H9 (cell line): ENCODE measurements around the gene TMEM205. TPM values are rescaled to one million over a fixed set of nuclear protein-coding genes. Genes with fewer than 3 reads are reported as not detected.
"Not testable (repeated sequence)": the region's sequence is repeated elsewhere in the genome, so short reads cannot be mapped to it uniquely, and the experiment has no call there.

Experiments
- DNase-seq: peaks from one replicate; pipeline ENCODE4 v3.0.0-alpha.2; 2017
- H2AFZ ChIP-seq: one replicate; pipeline ENCODE4 v1.6.1; 2013; ENCODE audit warnings: mild to moderate bottlenecking, low read length, control low read depth, moderate library complexity
- H2AK5ac ChIP-seq: 2 replicates; pipeline ENCODE4 v1.6.1; 2013; ENCODE audit warnings: low read length, control low read depth, mixed read lengths; ENCODE audit not compliant: insufficient read length
- H2BK120ac ChIP-seq: one replicate; pipeline ENCODE4 v1.6.1; 2013; ENCODE audit warnings: low read depth, mild to moderate bottlenecking, low read length, control low read depth, inconsistent platforms; ENCODE audit not compliant: poor library complexity, severe bottlenecking
- H2BK12ac ChIP-seq: 2 replicates; pipeline ENCODE4 v1.6.1; 2013; ENCODE audit warnings: low read length, control low read depth, mixed read lengths, low read depth; ENCODE audit not compliant: insufficient read length
- H2BK15ac ChIP-seq: 2 replicates; pipeline ENCODE4 v1.6.1; 2013; ENCODE audit warnings: low read depth, low read length, control low read depth
- H2BK20ac ChIP-seq: one replicate; pipeline ENCODE4 v1.6.1; 2013; ENCODE audit warnings: low read depth, mild to moderate bottlenecking, low read length, control low read depth, inconsistent platforms; ENCODE audit not compliant: poor library complexity, severe bottlenecking
- H2BK5ac ChIP-seq: 2 replicates; pipeline ENCODE4 v1.6.1; 2013; ENCODE audit warnings: low read length, control low read depth, mixed read lengths; ENCODE audit not compliant: insufficient read length
- H3K14ac ChIP-seq: 2 replicates; pipeline ENCODE4 v1.6.1; 2013; ENCODE audit warnings: low read length, control low read depth; ENCODE audit not compliant: insufficient read depth
- H3K18ac ChIP-seq: 2 replicates; pipeline ENCODE4 v1.6.1; 2013; ENCODE audit warnings: low read depth, mild to moderate bottlenecking, mixed read lengths, low read length, control low read depth; ENCODE audit not compliant: insufficient read length
- H3K23ac ChIP-seq: 2 replicates; pipeline ENCODE4 v1.6.1; 2013; ENCODE audit warnings: low read length, control low read depth, mixed read lengths, low read depth; ENCODE audit not compliant: insufficient read length
- H3K23me2 ChIP-seq: 2 replicates; pipeline ENCODE4 v1.6.1; 2013; ENCODE audit warnings: low read depth, mild to moderate bottlenecking, mixed read lengths, low read length, control low read depth; ENCODE audit not compliant: insufficient read length, poor library complexity, severe bottlenecking
- H3K27ac ChIP-seq: 2 replicates; pipeline ENCODE4 v1.5.1; 2013; ENCODE audit warnings: low read length, control low read depth, mixed read lengths, low read depth; ENCODE audit not compliant: insufficient read length
- H3K27me3 ChIP-seq: 2 replicates; pipeline ENCODE4 v1.6.1; 2013; ENCODE audit warnings: low read length, control low read depth, inconsistent platforms; ENCODE audit not compliant: insufficient read depth
- H3K4ac ChIP-seq: 2 replicates; pipeline ENCODE4 v1.6.1; 2013; ENCODE audit warnings: low read depth, mild to moderate bottlenecking, control low read depth, inconsistent platforms, low read length, moderate library complexity
- H3K4me1 ChIP-seq: 2 replicates; pipeline ENCODE4 v1.6.1; 2013; ENCODE audit warnings: low read length, control low read depth, inconsistent platforms; ENCODE audit not compliant: insufficient read depth
- H3K4me2 ChIP-seq: 2 replicates; pipeline ENCODE4 v1.6.1; 2013; ENCODE audit warnings: low read length, control low read depth, mixed read lengths; ENCODE audit not compliant: insufficient read length, insufficient read depth
- H3K56ac ChIP-seq: 2 replicates; pipeline ENCODE4 v1.6.1; 2013; ENCODE audit warnings: low read depth, mild to moderate bottlenecking, mixed read lengths, low read length, control low read depth; ENCODE audit not compliant: insufficient read length
- H3K79me1 ChIP-seq: 2 replicates; pipeline ENCODE4 v1.6.1; 2013; ENCODE audit warnings: low read depth, mild to moderate bottlenecking, moderate library complexity, low read length, control low read depth, inconsistent platforms; ENCODE audit not compliant: insufficient read depth, poor library complexity, severe bottlenecking
- H3K79me2 ChIP-seq: 2 replicates; pipeline ENCODE4 v1.6.1; 2013; ENCODE audit warnings: low read length, control low read depth, inconsistent platforms; ENCODE audit not compliant: insufficient read depth
- H3K9ac ChIP-seq: 2 replicates; pipeline ENCODE4 v1.6.1; 2013; ENCODE audit warnings: low read length, control low read depth, mixed read lengths; ENCODE audit not compliant: insufficient read length; ENCODE audit errors: extremely low read depth
- H3K9me3 ChIP-seq: one replicate; pipeline ENCODE4 v1.6.1; 2013; ENCODE audit warnings: low read depth, low read length, inconsistent platforms; ENCODE audit not compliant: control insufficient read depth
- H3T11ph ChIP-seq: one replicate; pipeline ENCODE4 v1.6.1; 2013; ENCODE audit warnings: mild to moderate bottlenecking, low read length, control low read depth, inconsistent platforms
- H4K20me1 ChIP-seq: one replicate; pipeline ENCODE4 v1.6.1; 2013; ENCODE audit not compliant: control insufficient read depth, insufficient read length, insufficient read depth
- H4K5ac ChIP-seq: 2 replicates; pipeline ENCODE4 v1.6.1; 2013; ENCODE audit warnings: low read depth, mild to moderate bottlenecking, mixed read lengths, low read length, control low read depth; ENCODE audit not compliant: insufficient read length
- H4K8ac ChIP-seq: replicated peaks from 2 replicates; pipeline ENCODE4 v1.6.1; 2013; ENCODE audit warnings: low read length, control low read depth, mixed read lengths, low read depth; ENCODE audit not compliant: insufficient read length
- H4K91ac ChIP-seq: 2 replicates; pipeline ENCODE4 v1.6.1; 2013; ENCODE audit warnings: low read depth, mild to moderate bottlenecking, moderate library complexity, mixed read lengths, low read length, control low read depth; ENCODE audit not compliant: insufficient read length
- H3K27ac Mint-ChIP-seq, 3 experiments: 2 replicates in 2 of 3; 3 replicates in 1 of 3; pipeline ENCODE4 v1.8.0; 2020 to 2021; ENCODE audit warnings: mixed read lengths in 3 of 3, mild to moderate bottlenecking in 1 of 3, moderate library complexity in 1 of 3
- H3K27me3 Mint-ChIP-seq: 2 replicates; pipeline ENCODE4 v1.8.0; 2021; ENCODE audit warnings: low read depth, mild to moderate bottlenecking, moderate library complexity, mixed read lengths
- H3K36me3 Mint-ChIP-seq, 3 experiments: 2 replicates in 2 of 3; 3 replicates in 1 of 3; pipeline ENCODE4 v1.8.0; 2020 to 2021; ENCODE audit warnings: low read depth in 3 of 3, mixed read lengths in 3 of 3; ENCODE audit not compliant: insufficient read depth in 1 of 3
- H3K4me1 Mint-ChIP-seq, 2 experiments: 2 replicates each; pipeline ENCODE4 v1.8.0; 2020; ENCODE audit warnings: mixed read lengths in 2 of 2
- H3K4me3 Mint-ChIP-seq, 2 experiments: 2 replicates in 1 of 2; 3 replicates in 1 of 2; pipeline ENCODE4 v1.8.0; 2020 to 2021; ENCODE audit warnings: mild to moderate bottlenecking in 2 of 2, mixed read lengths in 2 of 2, moderate library complexity in 1 of 2
- H3K9me3 Mint-ChIP-seq, 2 experiments: 2 replicates in 1 of 2; 3 replicates in 1 of 2; pipeline ENCODE4 v1.8.0; 2020; ENCODE audit warnings: mild to moderate bottlenecking in 2 of 2, mixed read lengths in 2 of 2, moderate library complexity in 1 of 2
- CTCF ChIP-seq: fragments of 200-600 bp; sonication (generic); conservative IDR thresholded peaks from 3 replicates; pipeline ENCODE4 v1.8.0; 2021; ENCODE audit warnings: antibody characterized with exemption, mild to moderate bottlenecking
- WGBS: extraction: QIAGEN DNeasy Blood & Tissue Kit; methylation state at CpG from one replicate; pipeline ENCODE4 v1.1.7; 2013; ENCODE audit warnings: missing lambda C conversion rate, low lambda C conversion rate, mixed read lengths; ENCODE audit not compliant: insufficient read length; ENCODE audit errors: extremely low coverage; 5-methylcytosine and 5-hydroxymethylcytosine counted together
- total RNA-seq: library from RNA; stranded (reverse); gene quantifications from 2 replicates; pipeline ENCODE4 v1.2.1, GENCODE V29; 2021

The TMEM205 gene
- total RNA-seq, 1 experiment from 2014 or later, result 69.7 TPM

DNA sequence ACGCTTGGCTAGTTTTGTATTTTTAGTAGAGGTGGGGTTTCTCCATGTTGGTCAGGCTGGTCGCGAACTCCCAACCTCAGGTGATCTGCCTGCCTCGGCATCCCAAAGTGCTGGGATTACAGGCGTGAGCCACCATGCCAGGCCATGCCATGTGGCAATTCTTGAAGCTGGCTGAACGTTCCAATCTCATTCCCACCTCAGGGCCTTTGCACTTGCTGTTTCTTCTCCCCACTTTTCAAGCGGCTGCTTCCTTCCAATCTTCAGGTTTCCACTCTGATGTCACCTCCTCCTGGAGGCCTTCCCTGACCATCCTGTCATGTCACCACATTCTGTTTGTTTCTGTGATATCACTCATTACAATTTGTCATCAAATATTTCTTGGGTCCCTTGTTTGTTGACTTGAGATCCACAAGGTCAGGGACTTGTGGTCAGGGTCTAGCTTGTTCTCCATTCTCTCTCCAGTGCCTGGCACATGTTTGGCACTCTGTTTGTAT is 33.8 kb upstream of the TMEM205 start:
- H4K8ac ChIP-seq, result no peak overlapping the region

DNA sequence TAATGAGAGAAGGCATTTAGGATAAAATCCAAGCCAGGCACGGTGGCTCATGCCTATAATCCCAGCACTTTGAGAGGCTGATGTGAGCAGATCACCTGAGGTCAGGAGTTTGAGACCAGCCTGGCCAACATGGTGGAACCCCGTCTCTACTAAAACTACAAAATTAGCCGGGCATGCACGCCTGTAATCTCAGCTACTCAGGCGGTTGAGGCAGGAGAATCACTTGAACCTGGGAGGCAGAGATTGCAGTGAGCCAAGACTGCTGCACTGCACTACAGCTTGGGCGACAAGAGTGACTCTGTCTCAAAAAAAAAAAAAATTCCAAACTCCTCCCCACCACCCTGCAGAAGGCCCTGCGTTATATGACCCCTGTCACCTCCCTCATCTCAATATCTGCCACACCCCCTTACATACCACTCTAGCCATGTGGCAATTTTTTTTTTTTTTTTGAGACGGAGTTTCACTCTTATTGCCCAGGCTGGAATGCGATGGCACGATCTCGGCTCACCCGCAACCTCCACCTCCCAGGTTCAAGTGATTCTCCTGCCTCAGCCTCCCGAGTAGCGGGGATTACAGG is 33.3 kb upstream of the TMEM205 start:
- not testable (repeated sequence) for H3T11ph ChIP-seq, H4K5ac ChIP-seq, H3K79me1 ChIP-seq, H3K9ac ChIP-seq, H3K9me3 Mint-ChIP-seq, H3K27me3 Mint-ChIP-seq, H3K18ac ChIP-seq, H2AFZ ChIP-seq, H3K9me3 ChIP-seq, DNase-seq, H2BK120ac ChIP-seq, H3K79me2 ChIP-seq, H3K27ac Mint-ChIP-seq, H2BK12ac ChIP-seq, H4K20me1 ChIP-seq, H3K27ac ChIP-seq, H3K14ac ChIP-seq, H4K91ac ChIP-seq, H2BK15ac ChIP-seq, H2BK20ac ChIP-seq, H4K8ac ChIP-seq, H3K27me3 ChIP-seq, H3K4me1 ChIP-seq, H3K4me2 ChIP-seq, H2BK5ac ChIP-seq, H3K56ac ChIP-seq, H2AK5ac ChIP-seq, H3K23ac ChIP-seq, H3K4ac ChIP-seq
- peak overlapping the region in 1 of 2 experiments; percentile 26; a peak in 1 of 5 replicates for H3K4me3 Mint-ChIP-seq
- peaks cover 18% of the 10 kb centered on the region for H3K23me2 ChIP-seq
- no CpG with 5 or more reads among the region's 14 CpGs for WGBS
- peaks cover 15 to 31% of the 10 kb centered on the region in 2 experiments for H3K4me1 Mint-ChIP-seq
- H3K36me3 Mint-ChIP-seq, result peaks cover 4 to 19% (median 18%) of the 10 kb centered on the region in 3 experiments; a peak in 6 of 7 replicates

More for the DNA sequence above, 33.8 kb upstream of the TMEM205 start:
- Histone ChIP-seq H3K23me2 (peaks cover 18% of the 10 kb centered on the region), H3K4ac (no peak overlapping the region), H3K27me3 (no peaks in the 10 kb centered on the region), H3T11ph (no peak overlapping the region), H3K27ac (no peak overlapping the region), H2BK20ac (no peak overlapping the region), H4K20me1 (peaks cover 4% of the 10 kb centered on the region), H3K9ac (no peak overlapping the region), H3K4me2 (peak overlapping the region; percentile 71), H2AFZ (no peak overlapping the region), H4K91ac (no peak overlapping the region), H3K23ac (no peak overlapping the region), H3K79me2 (no peaks in the 10 kb centered on the region), H2BK12ac (no peak overlapping the region), H3K79me1 (no peaks in the 10 kb centered on the region), H4K5ac (no peak overlapping the region), H2BK120ac (no peak overlapping the region), H3K18ac (no peak overlapping the region), H2BK5ac (no peak overlapping the region), H3K14ac (no peak overlapping the region), H3K9me3 (no peaks in the 10 kb centered on the region), H2BK15ac (no peak overlapping the region), H3K56ac (no peak overlapping the region), H3K4me1 (no peaks in the 10 kb centered on the region), H2AK5ac (no peak overlapping the region)
- no CpG with 5 or more reads among the region's 7 CpGs for WGBS
- H3K27me3 Mint-ChIP-seq, result peaks cover 2% of the 10 kb centered on the region; the same call in 1 of the 2 replicates
- H3K9me3 Mint-ChIP-seq, result no peaks in the 10 kb centered on the region
- H3K4me1 Mint-ChIP-seq, result peaks cover 15 to 36% of the 10 kb centered on the region in 2 experiments
- peak overlapping the region; percentile 92 to 95 for H3K4me3 Mint-ChIP-seq
- H3K36me3 Mint-ChIP-seq, result peaks cover 4 to 19% (median 18%) of the 10 kb centered on the region in 3 experiments; a peak in 6 of 7 replicates
- DNase-seq, result no peak
- H3K27ac Mint-ChIP-seq, result no peak overlapping the region; a peak in 2 of 7 replicates
- no peak for TF ChIP-seq CTCF
